Progenitor cell of endocrine pancreas (in vitro differentiated cells): ENCODE results near the gene TMEM50B. TPM values are rescaled to one million over a fixed set of nuclear protein-coding genes. Genes with fewer than 3 reads are reported as not detected.

Source experiments
- total RNA-seq: library from RNA; stranded (reverse); gene quantifications from 2 replicates; pipeline ENCODE4 v1.2.1, GENCODE V29; 2021

The TMEM50B gene
- total RNA-seq, 1 donor from 2014 or later, result 39.4 TPM

Other genes starting within 250 kb of the TMEM50B start
- 7.7 and 8.7 TPM in 2 replicates for gene IL10RB, start 213.6 kb downstream of the TMEM50B start, total RNA-seq
- 18.3 and 19.6 TPM in 2 replicates for gene IFNAR1, start 155.0 kb downstream of the TMEM50B start, total RNA-seq
- 63.0 and 65.3 TPM in 2 replicates for gene IFNGR2, start 76.6 kb downstream of the TMEM50B start, total RNA-seq
- gene DNAJC28, start 11.7 kb upstream of the TMEM50B start, total RNA-seq, result 4.9 and 5.5 TPM in 2 replicates
- 100 and 105 TPM in 2 replicates for gene GART, start 62.1 kb upstream of the TMEM50B start, total RNA-seq
- gene SON, start 63.1 kb upstream of the TMEM50B start, total RNA-seq, result 395 and 416 TPM in 2 replicates
- 21.9 and 23.1 TPM in 2 replicates for gene DONSON, start 108.7 kb upstream of the TMEM50B start, total RNA-seq
- 39.9 and 42.8 TPM in 2 replicates for gene CRYZL1, start 161.8 kb upstream of the TMEM50B start, total RNA-seq
- 112 and 116 TPM in 2 replicates for gene ITSN1, start 162.5 kb upstream of the TMEM50B start, total RNA-seq